ENCODE results near the gene FHOD3. TPM values are rescaled to one million over a fixed set of nuclear protein-coding genes. Genes with fewer than 3 reads are reported as not detected.

FHOD3 gene
- total and polyA plus RNA-seq, 9 of the 15 experiments (the other 6 are each of a cell fraction or from before 2014, with no cell fraction given): 0.11 TPM; not detected in 8

- TF ChIP-seq PHF20 (IDR thresholded peaks at IDR 0.05; ENCODE audit: partially characterized antibody) (peak; percentile 46), ZFP1 (CRISPR knock-in tag; IDR thresholded peaks at IDR 0.05) (no peak), THRB (CRISPR knock-in tag; conservative IDR thresholded peaks at IDR 0.05) (0 out of 2 replicates have a peak, but pooled peaks have one; percentile 58), HNRNPK (IDR thresholded peaks at IDR 0.05; ENCODE audit: low read depth, low read length, poor library complexity, severe bottlenecking) (no peak), MEF2D (tag; conservative IDR thresholded peaks at IDR 0.05; ENCODE audit: low read depth) (no peak), GTF2F1 (IDR thresholded peaks at IDR 0.05; ENCODE audit: low read depth, low read length) (0 out of 2 replicates have a peak, but pooled peaks have one; percentile 44), CTBP1 (IDR thresholded peaks at IDR 0.05; ENCODE audit: borderline replicate concordance) (peak; percentile 94), SMARCB1 (IDR thresholded peaks at IDR 0.05; ENCODE audit: insufficient read length, low read depth) (no peak), CBFB (CRISPR knock-in tag; IDR thresholded peaks at IDR 0.05) (no peak), AFF1 (IDR thresholded peaks at IDR 0.05; ENCODE audit: low read depth in 1 of 2, partially characterized antibody in 2 of 2) (no peak), GATAD2A (IDR thresholded peaks at IDR 0.05) (peak; percentile 45), ZNF324 (CRISPR knock-in tag; IDR thresholded peaks at IDR 0.05) (no peak), KLF1 (tag; IDR thresholded peaks at IDR 0.05) (peak; percentile 18; the same call in 1 of the 2 replicates), KDM5B (IDR thresholded peaks at IDR 0.05; ENCODE audit: insufficient replicate concordance, low read depth, low read length) (peak; percentile 54), HDAC8 (tag; IDR thresholded peaks at IDR 0.05) (peak; percentile 27; the same call in 1 of the 2 replicates), NCOA6 (IDR thresholded peaks at IDR 0.05) (peak; percentile 43; the same call in 1 of the 2 replicates), PCBP1 (IDR thresholded peaks at IDR 0.05; ENCODE audit: low read depth, low read length, poor library complexity, severe bottlenecking) (no peak), ZNF561 (CRISPR knock-in tag; conservative IDR thresholded peaks at IDR 0.05) (no peak), MTA3 (IDR thresholded peaks at IDR 0.05; ENCODE audit: borderline replicate concordance) (peak; percentile 95), KLF16 (IDR thresholded peaks at IDR 0.05) (peak; percentile 9; the same call in 1 of the 2 replicates), VEZF1 (CRISPR knock-in tag; IDR thresholded peaks at IDR 0.05) (peak; percentile 91)
Measured at GRCh38 chr18:36828630-36829361, 531.3 kb downstream of the FHOD3 start, which contains the start of the genes KIAA1328 and TPGS2 (continued).

Data from K562 (cell line).